GM19193 (cell line): ENCODE measurements around the gene THRSP.

Experiments used
- POLR2A ChIP-seq: IDR thresholded peaks from 4 replicates; pipeline ENCODE4 v1.6.1; 2011; ENCODE audit not compliant: insufficient read depth, insufficient read length; ENCODE audit errors: extremely low read depth

THRSP gene

GRCh38 chr11:78050964-78051831, 12.5 kb upstream of the THRSP start:
- TF ChIP-seq POLR2A, result no peak

DNA sequence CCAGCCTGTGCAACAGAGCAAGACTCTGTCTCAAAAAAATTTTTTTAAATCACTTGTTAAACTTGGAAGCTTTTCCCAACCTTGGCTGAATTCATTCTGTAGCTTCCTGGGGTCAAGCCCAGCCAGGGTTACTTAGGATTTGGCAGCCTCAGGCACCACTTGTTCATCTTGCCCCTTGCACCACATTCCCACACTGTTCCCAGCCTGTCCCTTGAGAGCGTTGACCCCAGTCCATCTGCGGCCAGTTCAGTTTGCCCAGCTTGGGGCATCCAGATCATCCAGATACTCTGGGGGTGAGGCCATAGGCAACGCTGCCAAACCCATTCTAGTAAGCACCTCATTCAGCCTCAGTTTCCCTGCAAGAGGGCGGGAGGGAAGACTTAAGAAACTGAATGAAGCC, 8.7 kb upstream of the THRSP start:
- no peak for TF ChIP-seq POLR2A

DNA sequence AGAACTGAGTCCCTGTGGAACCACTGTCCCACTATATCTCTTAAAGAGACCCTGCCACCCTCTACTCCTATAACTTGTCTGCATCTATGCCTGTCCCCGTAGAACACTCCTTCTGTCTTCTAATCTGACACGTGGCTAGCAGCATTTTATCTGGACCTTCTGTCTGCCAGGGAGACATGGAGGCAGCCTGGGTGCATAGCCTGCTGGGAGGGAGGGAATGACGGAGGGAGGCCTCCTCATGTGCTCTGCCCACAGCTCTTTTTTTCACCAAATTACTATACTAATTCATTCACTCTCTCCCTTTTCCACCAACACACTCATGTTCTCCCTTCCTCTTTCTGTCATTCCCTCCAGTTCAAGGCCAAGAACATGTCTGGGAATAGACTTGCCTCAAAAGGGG, 7.6 kb upstream of the THRSP start:
- no peak for TF ChIP-seq POLR2A

DNA sequence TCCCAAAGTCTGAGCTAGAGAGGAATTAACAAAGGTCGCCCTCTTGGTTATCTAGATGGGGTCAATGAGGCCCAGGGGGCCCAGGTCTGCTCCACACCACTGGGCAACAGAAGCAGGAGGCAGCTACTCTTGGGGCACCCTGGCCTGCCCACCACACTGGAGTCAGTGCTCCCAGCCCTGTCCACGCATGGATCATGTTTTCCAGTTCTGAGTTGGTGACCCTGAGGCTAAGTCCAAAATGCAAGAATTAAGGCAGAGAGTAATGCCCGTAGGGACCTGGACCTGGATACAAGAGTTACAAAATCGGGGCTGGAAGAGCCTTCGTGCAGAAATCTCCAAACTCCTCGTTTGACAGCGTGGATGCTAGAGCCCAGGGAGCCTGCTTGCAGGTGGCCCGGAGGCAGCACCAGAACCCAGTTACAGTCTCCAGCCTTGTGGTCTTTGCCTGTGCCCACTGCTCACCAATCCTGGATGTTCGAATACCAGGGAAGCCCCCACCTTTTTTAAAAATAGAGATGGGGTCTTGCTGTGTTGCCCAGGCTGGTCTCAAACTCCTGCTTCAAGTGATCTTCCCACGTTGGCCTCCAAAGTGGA, 6.1 kb upstream of the THRSP start:
- TF ChIP-seq POLR2A, result no peak

- no peak for TF ChIP-seq POLR2A
These were observed 3.1 kb upstream of the THRSP start for GRCh38 chr11:78060533-78060932.

DNA sequence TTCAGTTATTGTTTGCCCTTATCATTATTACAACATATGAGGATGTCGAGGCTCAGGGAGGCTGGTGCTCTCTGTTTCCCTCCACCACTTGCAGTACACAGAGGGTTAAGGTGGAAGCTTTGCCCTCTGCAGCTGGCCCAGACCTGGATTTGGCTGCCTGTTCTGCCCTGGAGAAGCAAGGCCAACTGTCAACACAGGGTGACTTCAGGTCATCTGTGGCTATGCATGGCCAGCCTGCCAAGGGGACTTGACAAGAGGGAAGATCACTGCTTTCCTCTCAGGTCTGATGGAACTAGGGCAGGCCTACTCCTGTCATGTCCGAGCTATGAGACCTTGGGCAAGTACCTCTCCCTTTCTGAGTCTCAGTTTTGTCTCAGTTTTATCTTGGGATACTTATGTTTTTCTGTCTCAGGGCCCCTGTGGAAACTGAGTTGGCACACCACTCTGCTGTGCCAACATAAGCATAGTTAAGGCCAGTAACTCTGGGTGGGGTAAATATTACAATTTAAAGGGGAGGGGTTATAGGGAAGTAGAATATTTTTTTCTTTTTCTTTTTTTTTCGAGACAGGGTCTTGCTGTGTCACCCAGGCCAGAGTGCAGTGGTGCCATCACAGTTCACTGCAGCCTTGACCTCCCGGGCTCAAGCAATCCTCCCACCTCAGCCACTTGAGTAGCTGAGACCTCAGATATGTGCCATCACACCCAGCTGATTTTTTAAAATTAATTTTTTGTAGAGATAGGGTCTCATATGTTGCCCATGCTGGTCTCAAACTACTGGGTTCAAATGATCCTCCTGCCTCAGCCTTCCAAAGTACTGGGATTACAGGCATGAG, 2.4 kb upstream of the THRSP start:
- no peak for TF ChIP-seq POLR2A

DNA sequence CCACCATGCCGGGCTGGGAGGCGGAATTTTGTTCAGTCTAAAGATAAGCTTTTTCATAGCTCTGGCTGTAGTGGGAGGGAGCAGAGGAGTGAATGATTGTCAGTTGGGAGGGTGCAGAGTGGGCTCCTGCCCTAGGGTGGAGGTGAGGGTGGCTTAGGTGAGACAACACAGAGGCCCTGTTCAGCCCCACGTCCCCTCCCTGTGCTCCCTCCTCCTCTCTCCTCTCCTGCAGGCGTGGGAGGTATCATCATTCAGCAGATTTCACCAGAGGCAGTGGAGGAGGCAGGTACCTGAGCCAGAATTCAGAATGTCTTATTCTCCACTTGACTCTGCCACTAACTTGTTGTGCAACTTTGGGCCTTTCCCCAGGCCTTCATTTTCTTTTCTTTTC, 1.7 kb upstream of the THRSP start:
- no peak for TF ChIP-seq POLR2A

GRCh38 chr11:78062671-78063070, 990 bp upstream of the THRSP start:
- no peak for TF ChIP-seq POLR2A

GRCh38 chr11:78065203-78065602, 1.5 kb downstream of the THRSP start:
- no peak for TF ChIP-seq POLR2A

- TF ChIP-seq POLR2A, result no peak
These were observed 2.8 kb downstream of the THRSP start for GRCh38 chr11:78066471-78066870.

DNA sequence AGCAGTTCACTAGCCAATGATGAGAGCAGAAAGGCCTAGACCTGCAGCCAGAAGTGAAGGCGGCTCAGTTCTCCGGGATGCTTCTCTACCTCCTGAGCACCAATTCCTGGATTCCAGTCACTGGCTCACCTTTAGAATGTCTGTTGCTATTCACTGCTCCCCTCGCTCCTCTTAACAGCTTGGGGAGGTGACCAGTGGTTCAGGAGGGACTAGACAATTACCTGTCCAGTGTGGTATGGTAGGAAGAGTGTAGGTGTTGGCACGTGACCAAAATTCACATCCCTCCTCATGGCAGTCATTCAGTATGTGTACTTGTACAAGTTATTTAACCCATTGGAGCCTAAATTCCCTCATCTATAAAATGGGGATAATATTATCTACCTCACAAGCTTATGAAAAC, 4.0 kb downstream of the THRSP start:
- no peak for TF ChIP-seq POLR2A

GRCh38 chr11:78069465-78069864, 5.8 kb downstream of the THRSP start:
- TF ChIP-seq POLR2A, result no peak

DNA sequence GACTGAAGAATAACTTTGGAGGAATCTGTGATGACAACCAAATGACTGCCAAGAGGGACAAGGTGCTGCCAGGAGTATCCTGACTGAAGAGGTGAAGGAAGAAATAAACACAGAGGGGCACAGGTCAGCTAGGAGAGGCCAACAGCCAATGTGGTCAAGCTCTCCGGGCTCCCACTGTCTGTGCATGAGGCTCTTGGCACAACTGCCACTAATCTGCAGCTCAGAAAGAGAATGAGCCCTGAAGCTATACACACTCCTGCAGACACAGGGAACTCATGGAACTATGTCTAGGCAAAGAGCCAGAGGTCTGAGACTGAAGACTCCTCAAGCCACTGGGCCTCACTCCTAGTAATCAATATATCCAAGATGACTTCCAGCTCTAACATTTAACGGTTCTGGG, 7.0 kb downstream of the THRSP start:
- no peak for TF ChIP-seq POLR2A

DNA sequence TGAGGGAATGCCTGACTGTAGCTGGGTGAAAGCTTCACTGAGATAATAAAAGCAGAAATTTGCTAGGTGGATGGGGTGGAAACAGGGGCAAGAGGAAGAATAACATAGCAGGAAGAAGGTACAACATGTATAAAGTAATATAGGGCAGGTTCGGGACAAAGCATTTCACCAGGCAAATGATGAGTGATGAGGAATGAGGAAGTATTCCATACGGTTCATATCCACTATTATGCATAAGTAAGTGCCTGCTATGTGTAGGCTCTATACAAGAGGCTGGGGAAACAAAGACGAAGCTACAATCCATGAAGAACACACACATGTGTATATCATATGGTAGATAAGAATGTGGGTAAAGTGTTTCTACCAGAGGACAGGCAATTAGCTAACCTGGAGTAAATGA, 8.1 kb downstream of the THRSP start:
- no peak for TF ChIP-seq POLR2A

DNA sequence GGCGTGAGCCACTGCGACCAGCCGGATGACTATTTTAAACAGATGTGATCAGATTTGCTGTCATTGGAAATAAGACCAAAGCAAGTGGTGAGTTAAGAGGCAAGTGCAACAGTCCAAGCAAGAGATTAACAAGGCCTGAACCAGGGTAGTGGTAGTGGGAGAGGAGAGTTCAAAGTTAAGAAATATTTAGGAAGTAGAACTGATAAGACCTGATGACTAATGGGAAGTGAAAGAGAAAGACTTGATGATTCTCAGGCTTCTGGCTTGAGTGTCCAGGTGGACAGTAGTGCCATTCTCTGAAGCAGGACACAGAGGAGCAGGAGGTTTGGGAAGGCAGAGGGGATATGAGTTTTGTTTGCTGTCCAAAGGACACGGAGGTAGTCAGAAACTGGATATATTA, 8.8 kb downstream of the THRSP start:
- no peak for TF ChIP-seq POLR2A
